Inflammatory macrophage treated with lipopolysaccharide for 4 hours (primary cell): ENCODE data around the gene DIO1.
A peak's percentile ranks its signal among the peaks of the same experiment; 100 is the strongest.

Experiments
- DNase-seq: peaks from one replicate; pipeline ENCODE4 v3.0.0-alpha.2; 2020

Gene DIO1

GRCh38 chr1:53943490-53944043, 49.6 kb downstream of the DIO1 start:
- DNase-seq = no peak

DNA sequence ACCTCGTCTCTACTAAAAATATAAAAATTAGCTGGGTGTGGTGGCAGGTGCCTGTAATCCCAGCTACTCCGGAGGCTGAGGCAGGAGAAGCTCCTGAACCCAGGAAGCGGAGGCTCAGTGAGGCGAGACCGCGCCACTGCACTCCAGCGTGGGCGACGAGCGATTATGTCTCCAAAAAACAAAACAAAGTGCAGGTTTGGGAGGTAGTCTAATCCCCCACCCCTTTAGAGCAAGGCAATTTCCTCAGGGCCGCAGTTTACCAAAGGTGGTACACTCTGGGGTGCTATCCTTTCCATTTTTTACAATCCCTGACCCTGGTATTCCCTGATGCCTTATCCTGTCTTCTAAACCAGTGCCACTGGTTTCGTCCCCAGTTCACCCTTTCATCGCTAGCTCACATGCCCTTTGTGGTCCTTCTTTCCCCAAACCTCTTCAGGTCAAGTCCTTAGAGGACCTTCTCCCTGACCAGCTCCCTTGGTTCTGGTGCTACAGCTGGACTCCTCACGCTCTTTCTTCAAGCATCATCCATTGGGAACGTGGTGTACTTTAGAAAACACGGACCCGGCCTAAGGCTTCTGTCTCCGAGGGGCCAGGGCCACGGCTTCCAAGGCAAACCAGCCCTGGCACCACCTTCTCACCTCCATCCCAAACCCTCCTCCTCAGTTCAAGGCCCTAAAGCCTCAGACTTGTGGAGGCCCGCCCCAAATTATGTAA, 50.6 kb downstream of the DIO1 start:
- DNase-seq = no peak

GRCh38 chr1:53945183-53945432, 51.1 kb downstream of the DIO1 start:
- DNase-seq = no peak

- DNase-seq = peak; percentile 96
Measured at GRCh38 chr1:53945433-53946251, 51.7 kb downstream of the DIO1 start, which contains the start of gene IFT25. Gene IFT25 (minus strand): TSS chr1:53945699. CDS start chr1:53940082, 5,617 bp downstream.

DNA sequence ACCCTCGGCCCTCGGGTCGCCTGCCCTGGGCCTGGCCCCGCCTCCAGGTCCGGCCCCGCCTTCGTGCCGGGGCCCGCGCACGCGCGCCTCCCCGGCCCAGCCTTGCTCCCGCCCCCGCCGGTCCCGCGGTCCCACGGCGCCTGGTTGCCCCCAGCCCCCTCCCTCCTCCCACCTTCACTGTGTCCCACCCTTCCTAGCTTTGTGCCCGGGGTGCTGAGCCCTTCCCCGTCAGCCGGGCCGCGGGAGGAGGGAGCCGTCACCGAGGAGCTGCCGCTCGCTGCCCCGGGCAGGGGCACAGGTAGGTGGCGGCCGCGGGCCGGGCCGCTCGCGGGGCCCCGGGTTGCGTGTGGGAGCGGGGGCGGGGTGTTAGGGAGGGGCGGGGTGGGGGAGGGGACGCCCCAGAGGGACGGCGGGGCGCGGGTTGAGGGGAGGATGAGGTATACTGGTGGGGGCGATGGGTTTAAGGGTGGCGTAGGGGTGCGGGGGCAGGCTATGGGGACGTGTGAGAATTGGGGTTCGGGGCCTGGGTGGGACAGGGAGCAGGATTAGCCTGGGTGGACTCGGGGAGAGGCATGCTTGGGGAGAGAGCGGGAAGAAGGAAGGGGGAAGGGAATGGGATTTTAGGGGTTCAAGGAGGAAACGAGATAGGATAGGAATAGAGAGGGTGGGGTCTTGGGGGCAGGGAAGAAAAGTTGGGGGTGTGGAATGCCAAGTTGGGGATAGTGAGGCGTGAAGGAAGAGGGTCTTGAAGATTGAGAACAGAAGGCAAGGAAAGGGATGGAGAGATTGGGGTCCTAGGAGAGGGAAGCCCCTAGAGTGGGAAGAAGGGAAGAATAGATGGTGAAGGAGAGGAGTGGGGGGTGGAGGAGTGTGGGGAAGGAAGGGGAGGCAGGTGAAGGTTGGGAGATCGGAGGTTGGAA, 52.5 kb downstream of the DIO1 start, which contains the start of gene LRRC42:
Gene LRRC42, plus strand, starts transcription at position 99 of the 920 bp plus-strand sequence. CDS start 5,650 bp downstream, outside the sequence.
- DNase-seq = peak; percentile 85

DNA sequence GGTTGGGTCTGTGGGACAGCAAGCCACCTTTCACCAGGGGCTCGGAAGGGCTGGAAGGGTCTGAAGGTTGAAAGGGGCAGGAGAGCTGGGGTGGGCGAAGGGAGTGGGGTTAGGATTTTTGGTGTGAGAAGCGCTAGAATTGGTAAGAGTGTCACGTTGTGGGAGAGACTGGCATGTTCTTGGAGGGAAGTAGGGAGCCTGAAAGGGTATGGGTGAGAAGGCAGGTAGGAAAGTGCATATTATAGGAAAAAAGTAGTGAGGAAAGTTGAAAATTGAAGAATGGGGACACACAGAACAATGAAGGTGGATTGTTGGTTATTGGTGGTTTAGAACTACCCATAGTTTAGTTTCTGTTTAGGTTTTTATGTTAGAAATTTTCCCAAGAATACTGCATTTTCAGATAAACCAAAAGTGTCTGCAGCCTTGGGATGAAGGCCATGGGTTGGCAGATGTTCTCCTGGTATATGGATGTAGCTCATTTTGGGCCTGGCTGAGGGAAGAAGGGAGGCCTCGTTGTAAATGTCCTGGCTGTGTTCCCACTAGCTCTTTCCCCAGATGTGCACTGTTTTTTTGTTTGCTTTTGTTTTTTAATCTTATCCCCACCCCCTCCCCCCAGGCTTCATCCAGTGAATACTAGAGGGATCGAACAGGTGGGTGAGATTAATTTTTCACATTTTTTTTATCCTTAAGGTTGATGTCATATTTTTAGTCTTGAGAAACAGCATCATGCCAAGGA, 53.4 kb downstream of the DIO1 start:
- DNase-seq = no peak

DNA sequence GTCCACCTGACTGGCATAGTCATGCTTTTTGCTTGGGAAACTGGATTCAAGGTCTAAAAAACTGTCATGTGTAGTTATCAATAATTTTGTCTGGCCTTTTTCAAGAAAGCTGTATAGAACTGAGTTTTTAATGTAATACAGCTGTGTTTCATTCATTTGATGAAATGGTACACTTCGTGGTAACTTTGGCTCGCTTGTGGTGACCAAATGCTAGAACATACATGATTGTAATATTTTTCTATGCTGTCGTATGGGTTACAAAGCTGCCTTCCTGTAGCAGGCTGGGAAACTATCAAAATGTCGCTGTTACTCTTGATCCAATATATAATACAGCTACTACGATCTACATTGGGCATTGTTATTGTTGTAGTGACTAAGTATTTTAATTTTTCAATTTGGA, 54.3 kb downstream of the DIO1 start:
- DNase-seq = no peak

- peak; percentile 48 for DNase-seq
Measured at GRCh38 chr1:53949023-53949990, 55.3 kb downstream of the DIO1 start.

GRCh38 chr1:53951697-53952096, 57.7 kb downstream of the DIO1 start:
- DNase-seq = no peak

DNA sequence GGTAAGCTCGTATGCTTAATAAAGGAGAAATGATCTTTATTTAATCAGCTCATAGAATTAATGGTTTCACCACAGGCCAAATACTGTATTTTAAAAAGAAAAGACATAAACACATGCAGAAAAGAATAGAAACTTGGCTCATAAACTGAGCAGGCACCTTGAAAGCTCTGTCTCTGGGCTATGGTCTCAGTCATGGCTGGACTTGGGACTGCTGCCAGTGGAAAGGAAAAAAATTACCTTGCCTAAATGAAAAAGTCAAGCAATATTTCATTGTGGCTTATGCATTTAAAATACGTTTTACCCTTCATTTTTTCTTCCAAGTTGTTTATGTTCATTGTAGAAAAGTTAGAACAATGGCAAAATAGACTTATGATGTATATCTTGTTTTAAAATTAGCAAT, 60.1 kb downstream of the DIO1 start:
- no peak for DNase-seq

GRCh38 chr1:53956308-53957168, 62.6 kb downstream of the DIO1 start:
- DNase-seq = peak; percentile 35

DNA sequence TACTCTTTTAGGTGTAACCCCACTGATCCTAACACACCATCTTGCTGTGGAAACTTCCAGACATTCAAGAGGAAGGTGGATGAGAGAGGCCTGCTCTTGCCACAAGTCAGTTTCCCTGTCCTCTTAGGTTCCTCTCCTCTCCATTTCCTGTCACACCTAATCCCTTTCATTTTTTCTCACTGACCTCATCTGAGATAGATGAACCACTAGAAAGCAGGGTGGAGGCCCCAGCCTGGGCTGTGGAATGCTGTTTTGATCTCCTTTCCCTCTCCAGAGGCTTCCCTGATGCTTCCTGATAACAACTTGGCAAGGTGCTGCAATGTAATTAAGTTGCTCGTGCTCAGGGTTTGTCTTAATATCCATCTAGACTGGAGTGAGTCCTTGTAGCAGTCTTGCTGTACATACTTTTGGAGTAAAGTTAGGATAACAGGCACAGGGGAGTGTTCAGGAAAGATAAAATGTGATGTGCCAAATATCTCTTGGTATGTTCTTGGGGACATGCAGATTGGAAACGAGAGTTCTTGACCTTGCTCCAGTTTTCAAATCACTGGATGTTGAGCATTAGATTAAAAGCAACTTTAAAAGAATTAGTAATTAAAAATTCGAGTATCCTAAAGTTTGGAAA, 63.3 kb downstream of the DIO1 start:
- DNase-seq = no peak

DNA sequence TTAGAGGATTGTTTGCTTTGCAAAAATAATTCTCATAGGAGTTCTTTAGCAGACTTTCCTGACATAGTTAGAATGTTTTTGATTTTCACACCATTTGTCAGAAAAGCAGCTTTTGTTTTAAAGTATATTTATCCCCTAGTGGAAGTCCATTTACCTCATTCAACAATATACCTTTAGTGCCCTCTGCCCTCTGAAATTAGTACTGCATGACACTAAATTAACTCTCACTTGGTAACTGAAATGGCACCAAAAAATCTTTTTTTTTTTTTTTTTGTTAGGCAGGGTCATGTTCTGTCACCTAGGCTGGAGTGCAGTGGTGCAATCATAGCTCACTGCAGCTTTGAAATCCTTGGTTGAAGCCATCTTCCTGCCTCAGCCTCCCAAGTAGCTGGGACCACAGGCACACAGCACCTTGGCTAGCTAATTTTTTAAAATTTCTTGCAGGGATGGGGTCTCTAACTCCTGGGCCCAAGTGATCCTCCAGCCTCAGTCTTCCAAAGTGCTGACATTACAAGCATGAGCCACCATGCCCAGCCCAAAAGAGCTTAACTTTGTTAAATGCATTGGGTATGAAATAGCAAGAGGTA, 65.8 kb downstream of the DIO1 start:
- peak; percentile 50 for DNase-seq
